Fibroblast of lung (primary cell): Measurements from ENCODE around the gene MTRR. TPM values are rescaled to one million over a fixed set of nuclear protein-coding genes. Genes with fewer than 3 reads are reported as not detected.

Experiments used
- DNase-seq, 2 donors: peaks; one replicate each; pipeline versions ENCODE4 v3.0.0 to v3.0.0-alpha.2; 2010; ENCODE audit warnings: low read depth in 2 of 2
- H2AFZ ChIP-seq: 2 replicates; pipeline ENCODE4 v1.5.1; 2012; ENCODE audit warnings: low read length, control low read depth, inconsistent platforms
- H3K27ac ChIP-seq: 2 replicates; pipeline ENCODE4 v1.5.1; 2011; ENCODE audit warnings: low read length, control low read depth; ENCODE audit not compliant: insufficient read depth
- H3K27me3 ChIP-seq: 2 replicates; pipeline ENCODE4 v1.5.1; 2011; ENCODE audit warnings: mild to moderate bottlenecking, low read length; ENCODE audit not compliant: control insufficient read depth, insufficient read depth
- H3K36me3 ChIP-seq: 2 replicates; pipeline ENCODE4 v1.5.1; 2011; ENCODE audit warnings: low read length; ENCODE audit not compliant: control insufficient read depth, insufficient read depth
- H3K4me1 ChIP-seq: 2 replicates; pipeline ENCODE4 v1.5.1; 2011; ENCODE audit warnings: low read length; ENCODE audit not compliant: control insufficient read depth, insufficient read depth; ENCODE audit errors: extremely low read depth
- H3K4me2 ChIP-seq: 2 replicates; pipeline ENCODE4 v1.5.1; 2011; ENCODE audit warnings: low read length, control low read depth; ENCODE audit not compliant: insufficient read depth; ENCODE audit errors: extremely low read depth
- H3K4me3 ChIP-seq, 4 experiments: fragments of 200-600 bp in 1 of 4; sonication (generic) in 1 of 4; replicated peaks in 1 of 4; 2 replicates each; pipeline ENCODE4 v1.5.1; 2011 to 2016; ENCODE audit warnings: low read length in 4 of 4, low read depth in 3 of 4, mild to moderate bottlenecking in 3 of 4, control low read depth in 2 of 4, inconsistent platforms in 1 of 4, mixed read lengths in 1 of 4; ENCODE audit not compliant: insufficient read depth in 1 of 4; ENCODE audit errors: control extremely low read depth in 1 of 4
- H3K79me2 ChIP-seq: 2 replicates; pipeline ENCODE4 v1.5.1; 2012; ENCODE audit warnings: mild to moderate bottlenecking, low read length, inconsistent platforms; ENCODE audit not compliant: control insufficient read depth, insufficient read depth
- H3K9ac ChIP-seq: 2 replicates; pipeline ENCODE4 v1.5.1; 2011; ENCODE audit warnings: mild to moderate bottlenecking, low read length, control low read depth; ENCODE audit not compliant: insufficient read depth
- H3K9me3 ChIP-seq: 2 replicates; pipeline ENCODE4 v1.5.1; 2012; ENCODE audit warnings: low read depth, low read length; ENCODE audit not compliant: control insufficient read depth, insufficient read depth
- H4K20me1 ChIP-seq: 2 replicates; pipeline ENCODE4 v1.5.1; 2011; ENCODE audit warnings: low read length; ENCODE audit not compliant: control insufficient read depth, insufficient read depth; ENCODE audit errors: extremely low read depth
- CTCF ChIP-seq, 2 donors: IDR thresholded peaks in 1 of 2; conservative IDR thresholded peaks in 1 of 2; 1 replicate in 1 of 2; 2 replicates in 1 of 2; pipeline ENCODE4 v1.5.1; 2011 to 2012; ENCODE audit warnings: low read length in 2 of 2, control low read depth in 1 of 2, inconsistent platforms in 1 of 2, low read depth in 1 of 2, mild to moderate bottlenecking in 1 of 2
- EZH2 ChIP-seq: IDR thresholded peaks from 2 replicates; pipeline ENCODE4 v1.5.1; 2012; ENCODE audit warnings: low read length, control low read depth, mild to moderate bottlenecking; ENCODE audit errors: missing control alignments
- polyA plus RNA-seq, 2 donors: library from polyadenylated mRNA; depleted of rRNA in 1 of 2; stranded (reverse) in 1 of 2; unstranded in 1 of 2; fragments of >200 nt; gene quantifications; 2 replicates each; pipeline ENCODE4 v1.2.1, GENCODE V29; 2011 to 2012; ENCODE audit warnings: missing spikeins in 1 of 2
- total RNA-seq: library from RNA; depleted of rRNA; stranded (reverse); fragments of >200 nt; gene quantifications from 2 replicates; pipeline ENCODE4 v1.2.1, GENCODE V29; 2014

MTRR gene
- total and polyA plus RNA-seq, 2 donors (not counting 1 experiment from before 2014, with no cell fraction given), result 19.0 to 45.1 TPM

GRCh38 chr5:7941692-7942091, 72.7 kb downstream of the MTRR start:
- H3K9me3 ChIP-seq, result no peaks in the 10 kb centered on the region
- no peaks in the 10 kb centered on the region for H4K20me1 ChIP-seq
- DNase-seq, result no peak
- H3K4me3 ChIP-seq, result no peak overlapping the region
- no peak overlapping the region for H3K27ac ChIP-seq
- no peaks in the 10 kb centered on the region for H3K79me2 ChIP-seq
- no peaks in the 10 kb centered on the region for H3K36me3 ChIP-seq
- H3K4me2 ChIP-seq, result no peak overlapping the region
- H3K4me1 ChIP-seq, result no peaks in the 10 kb centered on the region
- no peak overlapping the region for H3K9ac ChIP-seq
- TF ChIP-seq CTCF (conservative IDR thresholded peaks at IDR 0.05 in 1 of 2, IDR thresholded peaks at IDR 0.05 in 1 of 2; ENCODE audit: low read depth in 1 of 2, low read length in 2 of 2), result no peak
- no peak for TF ChIP-seq EZH2
- no peaks in the 10 kb centered on the region for H3K27me3 ChIP-seq
- H2AFZ ChIP-seq, result no peak overlapping the region

- TF ChIP-seq EZH2, result no peak
- no peak for TF ChIP-seq CTCF (conservative IDR thresholded peaks at IDR 0.05 in 1 of 2, IDR thresholded peaks at IDR 0.05 in 1 of 2; ENCODE audit: low read depth in 1 of 2, low read length in 2 of 2)
- Histone ChIP-seq H2AFZ (no peak overlapping the region), H3K4me1 (no peaks in the 10 kb centered on the region), H3K27ac (no peak overlapping the region), H3K79me2 (no peaks in the 10 kb centered on the region), H3K4me3 (no peak overlapping the region), H4K20me1 (no peaks in the 10 kb centered on the region), H3K4me2 (no peak overlapping the region), H3K27me3 (no peaks in the 10 kb centered on the region), H3K9ac (no peak overlapping the region), H3K9me3 (no peaks in the 10 kb centered on the region), H3K36me3 (no peaks in the 10 kb centered on the region)
- no peak for DNase-seq
Measured at GRCh38 chr5:7947301-7947700, 78.4 kb downstream of the MTRR start.

Other genes starting within 250 kb of the MTRR start
- gene CFAP90, start 18.0 kb upstream of the MTRR start, total RNA-seq, result 0.26 TPM in 1 of 2 replicates, not detected in the other
- gene CFAP90, start 18.0 kb upstream of the MTRR start, polyA plus RNA-seq, result not detected in 2 replicates
- 10.8 and 12.7 TPM in 2 replicates for gene FASTKD3, start 117 bp upstream of the MTRR start, total RNA-seq
- 16.8 and 19.0 TPM in 2 replicates for gene FASTKD3, start 117 bp upstream of the MTRR start, polyA plus RNA-seq